GM19035 (cell line): ENCODE data around the gene SORL1.

ENCODE experiments used
- ATAC-seq: cut with Tn5 transposase; IDR thresholded peaks from one replicate; pipeline ENCODE4 v1.9.1; 2021; ENCODE audit not compliant: unreplicated experiment

Gene SORL1

GRCh38 chr11:121581607-121582006 lies 129.5 kb downstream of the SORL1 start:
- ATAC-seq = no peak

GRCh38 chr11:121582296-121582695 lies 130.2 kb downstream of the SORL1 start:
- no peak for ATAC-seq

GRCh38 chr11:121583825-121584224 lies 131.7 kb downstream of the SORL1 start:
- ATAC-seq = no peak

GRCh38 chr11:121586750-121587149 lies 134.6 kb downstream of the SORL1 start:
- ATAC-seq = no peak

- no peak for ATAC-seq
These were observed 135.1 kb downstream of the SORL1 start for GRCh38 chr11:121587182-121587581.

- ATAC-seq = no peak
These were observed 136.6 kb downstream of the SORL1 start for GRCh38 chr11:121588747-121589146.

GRCh38 chr11:121589946-121590537 lies 137.9 kb downstream of the SORL1 start:
- ATAC-seq = peak; percentile 80

- no peak for ATAC-seq
These were observed 138.8 kb downstream of the SORL1 start for GRCh38 chr11:121590772-121591404.

GRCh38 chr11:121591405-121592033 lies 139.4 kb downstream of the SORL1 start:
- peak; percentile 48 for ATAC-seq

GRCh38 chr11:121592708-121593107 lies 140.6 kb downstream of the SORL1 start:
- ATAC-seq = no peak

- no peak for ATAC-seq
These were observed 143.6 kb downstream of the SORL1 start for GRCh38 chr11:121595717-121596161.

- ATAC-seq = no peak
These were observed 144.4 kb downstream of the SORL1 start for GRCh38 chr11:121596195-121597155.

GRCh38 chr11:121603316-121603715 lies 151.2 kb downstream of the SORL1 start:
- ATAC-seq = no peak

- ATAC-seq = no peak
These were observed 152.0 kb downstream of the SORL1 start for GRCh38 chr11:121604152-121604551.

GRCh38 chr11:121606354-121606753 lies 154.2 kb downstream of the SORL1 start:
- ATAC-seq = no peak

GRCh38 chr11:121607341-121607740 lies 155.2 kb downstream of the SORL1 start:
- ATAC-seq = no peak

GRCh38 chr11:121608545-121609098 lies 156.5 kb downstream of the SORL1 start:
- ATAC-seq = no peak

- no peak for ATAC-seq
These were observed 158.6 kb downstream of the SORL1 start for GRCh38 chr11:121610706-121611105.

GRCh38 chr11:121611242-121611641 lies 159.1 kb downstream of the SORL1 start:
- ATAC-seq = no peak

GRCh38 chr11:121613724-121614123 lies 161.6 kb downstream of the SORL1 start:
- ATAC-seq = no peak
